ENCODE results near the gene CCDC107. TPM values are rescaled to one million over a fixed set of nuclear protein-coding genes. Genes with fewer than 3 reads are reported as not detected.

CCDC107 gene
- total and polyA plus RNA-seq, 2 experiments from 2014 or later: 6.9 to 18.4 TPM

- Histone ChIP-seq H2AFZ (peak overlapping the region; percentile 97), H3K4me2 (peak overlapping the region; percentile 97), H3F3A (replicated peaks; ENCODE audit: low read depth) (peaks cover 13% of the 10 kb centered on the region; the same call in 1 of the 2 replicates), H3K4me1 (ENCODE audit: insufficient read depth) (peaks cover 15% of the 10 kb centered on the region), H3K4me3 (peak overlapping the region; percentile 90), H4K20me1 (replicated peaks; ENCODE audit: insufficient read depth) (no peaks in the 10 kb centered on the region), H3K36me3 (ENCODE audit: insufficient read depth) (peaks cover 8% of the 10 kb centered on the region; the same call in 1 of the 2 replicates), H3K27me3 (ENCODE audit: insufficient read depth) (no peaks in the 10 kb centered on the region), H3K9me2 (ENCODE audit: insufficient read depth) (peaks cover 12% of the 10 kb centered on the region), H3K79me2 (replicated peaks; ENCODE audit: insufficient read depth) (peaks cover 8% of the 10 kb centered on the region; the same call in 1 of the 2 replicates), H3K27ac (ENCODE audit: low read depth) (no peak overlapping the region)
- no peak for ATAC-seq
- TF ChIP-seq EZH2phosphoT487 (IDR thresholded peaks at IDR 0.05; ENCODE audit: unreplicated experiment): no peak
- no peak for TF ChIP-seq POLR2AphosphoS5 (IDR thresholded peaks at IDR 0.05; ENCODE audit: low read depth)
- TF ChIP-seq STAT1 (IDR thresholded peaks at IDR 0.05; ENCODE audit: unreplicated experiment): no peak
- no peak for TF ChIP-seq EZH2 (IDR thresholded peaks at IDR 0.05; ENCODE audit: low read depth, unreplicated experiment)
- no peak for TF ChIP-seq NANOG (IDR thresholded peaks at IDR 0.05; ENCODE audit: borderline replicate concordance)
- no peak for TF ChIP-seq REST (IDR thresholded peaks at IDR 0.05; ENCODE audit: unreplicated experiment)
- TF ChIP-seq ZNF331 (CRISPR knock-in tag; IDR thresholded peaks at IDR 0.05; ENCODE audit: low read depth): no peak
- no peak for TF ChIP-seq JUNB (IDR thresholded peaks at IDR 0.05; ENCODE audit: unreplicated experiment)
- TF ChIP-seq CREB1 (CRISPR knock-in tag; IDR thresholded peaks at IDR 0.05; ENCODE audit: low read depth): no peak
- TF ChIP-seq ZNF462 (CRISPR knock-in tag; IDR thresholded peaks at IDR 0.05): no peak
- TF ChIP-seq CTCF (conservative IDR thresholded peaks at IDR 0.05; ENCODE audit: low read depth in 2 of 2): no peak
- TF ChIP-seq ZNF114 (CRISPR knock-in tag; IDR thresholded peaks at IDR 0.05): no peak
- TF ChIP-seq ETS1 (IDR thresholded peaks at IDR 0.05): no peak
- Mint-ChIP-seq H3K4me1 (peaks cover 33% of the 10 kb centered on the region), H3K4me3 (peak overlapping the region; percentile 81), H3K27me3 (ENCODE audit: insufficient read depth, low read depth, poor library complexity) (peaks cover 14% of the 10 kb centered on the region), H3K36me3 (ENCODE audit: low read depth) (peaks cover 28% of the 10 kb centered on the region), H3K9me3 (no peaks in the 10 kb centered on the region; the same call in 2 of the 3 replicates), H3K27ac (peak overlapping the region; percentile 29)
- DNase-seq (ENCODE audit: low spot score): no peak
These were observed 7.4 kb downstream of the CCDC107 start for GRCh38 chr9:35665471-35665818.
